ENCODE results near the gene GRIK1.

GRCh38 chr21:29961291-29962027 is 21.7 kb upstream of the GRIK1 start:
- no peak for TF ChIP-seq CTCF (IDR thresholded peaks at IDR 0.05)
- no peak for TF ChIP-seq POLR2A (IDR thresholded peaks at IDR 0.05)

Data from Peyer's patch (tissue), 4 donors.